Stimulated activated naive CD8-positive, alpha-beta T cell treated with anti-CD3 and anti-CD28 coated beads, Interleukin-15, Interleukin-2, amounts not matched to agents 100 ng/mL and 50 ng/mL, for 24 hours (primary cell): ENCODE data around the gene SPARC.
"Not testable (repeated sequence)": the region's sequence is repeated elsewhere in the genome, so short reads cannot be mapped to it uniquely, and the experiment has no call there.

Source experiments
- H3K27ac Mint-ChIP-seq: one replicate; pipeline ENCODE4 v1.8.0; 2021; ENCODE audit warnings: mild to moderate bottlenecking, mixed read lengths
- H3K27me3 Mint-ChIP-seq: one replicate; pipeline ENCODE4 v1.8.0; 2021; ENCODE audit warnings: mixed read lengths
- H3K36me3 Mint-ChIP-seq: one replicate; pipeline ENCODE4 v1.8.0; 2021; ENCODE audit warnings: low read depth, mixed read lengths
- H3K4me1 Mint-ChIP-seq: one replicate; pipeline ENCODE4 v1.8.0; 2021; ENCODE audit warnings: low read depth, mixed read lengths
- H3K4me3 Mint-ChIP-seq: one replicate; pipeline ENCODE4 v1.8.0; 2021; ENCODE audit warnings: mild to moderate bottlenecking, mixed read lengths
- H3K9me3 Mint-ChIP-seq: one replicate; pipeline ENCODE4 v1.8.0; 2021; ENCODE audit warnings: mixed read lengths

The SPARC gene

GRCh38 chr5:151717416-151717815 lies 30.7 kb upstream of the SPARC start:
- Mint-ChIP-seq H3K9me3 (no peaks in the 10 kb centered on the region), H3K4me1 (peaks cover 15% of the 10 kb centered on the region), H3K4me3 (no peak overlapping the region), H3K27ac (no peak overlapping the region), H3K27me3 (peaks cover 5% of the 10 kb centered on the region), H3K36me3 (peaks cover 3% of the 10 kb centered on the region)

GRCh38 chr5:151709109-151709735 lies 22.5 kb upstream of the SPARC start:
- H3K4me1 Mint-ChIP-seq, result no peaks in the 10 kb centered on the region

GRCh38 chr5:151708126-151708525 lies 21.4 kb upstream of the SPARC start:
- peaks cover 14% of the 10 kb centered on the region for H3K27me3 Mint-ChIP-seq
- H3K36me3 Mint-ChIP-seq, result no peaks in the 10 kb centered on the region
- no peaks in the 10 kb centered on the region for H3K9me3 Mint-ChIP-seq
- no peaks in the 10 kb centered on the region for H3K4me1 Mint-ChIP-seq
- H3K4me3 Mint-ChIP-seq, result no peak overlapping the region
- no peak overlapping the region for H3K27ac Mint-ChIP-seq

More at GRCh38 chr5:151709109-151709735, 22.5 kb upstream of the SPARC start:
- no peaks in the 10 kb centered on the region for H3K36me3 Mint-ChIP-seq
- no peak overlapping the region for H3K4me3 Mint-ChIP-seq
- peaks cover 15% of the 10 kb centered on the region for H3K27me3 Mint-ChIP-seq
- no peaks in the 10 kb centered on the region for H3K9me3 Mint-ChIP-seq
- no peak overlapping the region for H3K27ac Mint-ChIP-seq

- H3K4me3 Mint-ChIP-seq, result no peak overlapping the region
- H3K9me3 Mint-ChIP-seq, result no peaks in the 10 kb centered on the region
- H3K36me3 Mint-ChIP-seq, result no peaks in the 10 kb centered on the region
- H3K4me1 Mint-ChIP-seq, result no peaks in the 10 kb centered on the region
- H3K27me3 Mint-ChIP-seq, result peaks cover 10% of the 10 kb centered on the region
- no peak overlapping the region for H3K27ac Mint-ChIP-seq
Measured at GRCh38 chr5:151707567-151707966, 20.9 kb upstream of the SPARC start.

- H3K4me1 Mint-ChIP-seq, result no peaks in the 10 kb centered on the region
- H3K27me3 Mint-ChIP-seq, result peaks cover 10% of the 10 kb centered on the region
- no peak overlapping the region for H3K4me3 Mint-ChIP-seq
- H3K27ac Mint-ChIP-seq, result no peak overlapping the region
- no peaks in the 10 kb centered on the region for H3K36me3 Mint-ChIP-seq
- no peaks in the 10 kb centered on the region for H3K9me3 Mint-ChIP-seq
Measured at GRCh38 chr5:151706906-151707305, 20.2 kb upstream of the SPARC start.

GRCh38 chr5:151703780-151704179 lies 17.1 kb upstream of the SPARC start:
- no peaks in the 10 kb centered on the region for H3K4me1 Mint-ChIP-seq
- no peaks in the 10 kb centered on the region for H3K36me3 Mint-ChIP-seq
- H3K4me3 Mint-ChIP-seq, result no peak overlapping the region
- H3K27me3 Mint-ChIP-seq, result no peaks in the 10 kb centered on the region
- no peak overlapping the region for H3K27ac Mint-ChIP-seq
- no peaks in the 10 kb centered on the region for H3K9me3 Mint-ChIP-seq

- H3K27me3 Mint-ChIP-seq, result no peaks in the 10 kb centered on the region
- H3K4me1 Mint-ChIP-seq, result no peaks in the 10 kb centered on the region
- no peak overlapping the region for H3K27ac Mint-ChIP-seq
- no peaks in the 10 kb centered on the region for H3K9me3 Mint-ChIP-seq
- no peaks in the 10 kb centered on the region for H3K36me3 Mint-ChIP-seq
- H3K4me3 Mint-ChIP-seq, result no peak overlapping the region
Measured at GRCh38 chr5:151703227-151703626, 16.5 kb upstream of the SPARC start.

- Mint-ChIP-seq H3K27ac (no peak overlapping the region), H3K9me3 (no peaks in the 10 kb centered on the region), H3K4me3 (no peak overlapping the region)
Measured at GRCh38 chr5:151700820-151701219, 14.1 kb upstream of the SPARC start.

GRCh38 chr5:151700296-151700695 lies 13.6 kb upstream of the SPARC start:
- Mint-ChIP-seq H3K36me3 (no peaks in the 10 kb centered on the region), H3K4me3 (no peak overlapping the region), H3K27me3 (no peaks in the 10 kb centered on the region), H3K4me1 (no peaks in the 10 kb centered on the region), H3K9me3 (no peaks in the 10 kb centered on the region), H3K27ac (no peak overlapping the region)

More at GRCh38 chr5:151700820-151701219, 14.1 kb upstream of the SPARC start:
- H3K4me1 Mint-ChIP-seq, result no peaks in the 10 kb centered on the region
- no peaks in the 10 kb centered on the region for H3K27me3 Mint-ChIP-seq
- H3K36me3 Mint-ChIP-seq, result no peaks in the 10 kb centered on the region

- Mint-ChIP-seq H3K9me3 (no peaks in the 10 kb centered on the region), H3K4me1 (no peaks in the 10 kb centered on the region), H3K27me3 (no peaks in the 10 kb centered on the region), H3K36me3 (no peaks in the 10 kb centered on the region), H3K27ac (no peak overlapping the region), H3K4me3 (no peak overlapping the region)
Measured at GRCh38 chr5:151699071-151699901, 12.6 kb upstream of the SPARC start.

GRCh38 chr5:151698081-151698480 lies 11.4 kb upstream of the SPARC start:
- H3K27me3 Mint-ChIP-seq, H3K9me3 Mint-ChIP-seq, H3K4me1 Mint-ChIP-seq, H3K36me3 Mint-ChIP-seq, H3K4me3 Mint-ChIP-seq, H3K27ac Mint-ChIP-seq: not testable (repeated sequence)

GRCh38 chr5:151697452-151697851 lies 10.7 kb upstream of the SPARC start:
- Mint-ChIP-seq H3K9me3 (no peaks in the 10 kb centered on the region), H3K27me3 (no peaks in the 10 kb centered on the region), H3K4me3 (no peak overlapping the region), H3K4me1 (no peaks in the 10 kb centered on the region), H3K27ac (no peak overlapping the region), H3K36me3 (no peaks in the 10 kb centered on the region)

- Mint-ChIP-seq H3K27ac (no peak overlapping the region), H3K36me3 (no peaks in the 10 kb centered on the region), H3K9me3 (no peaks in the 10 kb centered on the region), H3K4me3 (no peak overlapping the region), H3K4me1 (no peaks in the 10 kb centered on the region), H3K27me3 (peaks cover 3% of the 10 kb centered on the region)
Measured at GRCh38 chr5:151696470-151697061, 9.9 kb upstream of the SPARC start.

- Mint-ChIP-seq H3K9me3 (no peaks in the 10 kb centered on the region), H3K4me1 (no peaks in the 10 kb centered on the region), H3K27ac (no peak overlapping the region), H3K27me3 (peaks cover 7% of the 10 kb centered on the region), H3K4me3 (no peak overlapping the region), H3K36me3 (no peaks in the 10 kb centered on the region)
Measured at GRCh38 chr5:151695464-151695863, 8.7 kb upstream of the SPARC start.

- Mint-ChIP-seq H3K9me3 (no peaks in the 10 kb centered on the region), H3K4me1 (no peaks in the 10 kb centered on the region), H3K36me3 (no peaks in the 10 kb centered on the region), H3K27me3 (peaks cover 8% of the 10 kb centered on the region), H3K4me3 (no peak overlapping the region), H3K27ac (no peak overlapping the region)
Measured at GRCh38 chr5:151694035-151694485, 7.3 kb upstream of the SPARC start.
